Stimulated activated CD4-positive, alpha-beta T cell treated with anti-CD3 and anti-CD28 coated beads, TNF-alpha, amount 100 ng/mL, for 4 hours (primary cell): ENCODE measurements around the gene HECW1.
A peak's percentile ranks its signal among the peaks of the same experiment; 100 is the strongest.
"Not testable (repeated sequence)": the region's sequence is repeated elsewhere in the genome, so short reads cannot be mapped to it uniquely, and the experiment has no call there.

Experiments used
- DNase-seq, 3 experiments: peaks; one replicate each; pipeline ENCODE4 v3.0.0-alpha.2; 2020; ENCODE audit warnings: low read depth in 3 of 3

HECW1 gene

DNA sequence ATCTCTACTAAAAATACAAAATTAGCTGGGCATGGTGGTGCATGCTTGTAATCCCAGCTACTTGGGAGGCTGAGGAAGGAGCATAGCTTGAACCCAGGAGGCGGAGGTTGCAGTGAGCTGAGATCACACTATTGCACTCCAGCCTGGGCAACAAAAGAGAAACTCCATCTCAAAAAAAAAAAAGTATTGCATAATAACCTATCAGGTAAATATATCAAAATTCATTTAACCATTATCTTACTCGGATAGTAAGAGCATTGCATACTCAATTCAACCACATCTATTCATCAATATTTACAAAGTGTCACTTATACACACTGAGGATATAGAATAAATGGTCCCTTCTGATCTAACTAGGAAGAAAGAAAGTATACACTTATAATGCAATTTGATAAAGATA is 461.4 kb downstream of the HECW1 start:
- not testable (repeated sequence) for DNase-seq

DNA sequence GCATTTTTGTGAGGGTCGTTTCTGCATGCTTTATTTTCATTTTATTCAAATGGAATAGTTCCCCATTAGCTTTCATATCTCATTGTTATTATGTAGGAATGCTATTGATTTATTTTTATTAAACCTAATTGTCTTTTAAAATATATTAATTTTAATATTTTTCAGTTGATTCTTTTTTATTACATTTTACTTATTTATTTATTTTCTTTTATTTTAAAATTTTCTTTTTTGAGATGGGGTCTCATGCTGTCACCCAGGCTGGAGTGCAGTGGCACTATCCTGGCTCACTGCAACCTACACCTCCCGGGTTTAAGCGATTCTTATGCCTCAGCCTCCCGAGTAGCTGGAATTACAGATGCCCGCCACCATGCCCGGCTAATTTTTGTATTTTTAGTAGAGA is 463.1 kb downstream of the HECW1 start:
- DNase-seq, result no peak

DNA sequence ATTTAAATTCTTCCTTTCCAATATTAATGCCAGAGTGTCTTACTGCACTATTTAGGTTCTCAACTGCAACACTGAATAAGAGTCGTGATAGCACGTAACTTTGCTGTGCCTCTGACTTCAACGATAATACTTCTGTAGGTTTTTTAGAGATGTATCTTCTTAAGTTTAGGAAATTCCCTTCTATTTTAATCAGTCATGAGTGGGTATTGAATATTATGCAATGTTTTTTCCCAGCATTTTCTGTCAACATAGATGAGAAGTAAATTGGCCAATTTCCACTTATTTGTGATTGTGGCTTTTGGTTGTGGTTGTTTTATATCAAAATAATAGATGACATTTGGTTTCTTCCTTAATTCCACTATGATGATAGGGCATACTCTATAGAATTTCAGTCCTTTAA is 463.8 kb downstream of the HECW1 start:
- no peak for DNase-seq

DNA sequence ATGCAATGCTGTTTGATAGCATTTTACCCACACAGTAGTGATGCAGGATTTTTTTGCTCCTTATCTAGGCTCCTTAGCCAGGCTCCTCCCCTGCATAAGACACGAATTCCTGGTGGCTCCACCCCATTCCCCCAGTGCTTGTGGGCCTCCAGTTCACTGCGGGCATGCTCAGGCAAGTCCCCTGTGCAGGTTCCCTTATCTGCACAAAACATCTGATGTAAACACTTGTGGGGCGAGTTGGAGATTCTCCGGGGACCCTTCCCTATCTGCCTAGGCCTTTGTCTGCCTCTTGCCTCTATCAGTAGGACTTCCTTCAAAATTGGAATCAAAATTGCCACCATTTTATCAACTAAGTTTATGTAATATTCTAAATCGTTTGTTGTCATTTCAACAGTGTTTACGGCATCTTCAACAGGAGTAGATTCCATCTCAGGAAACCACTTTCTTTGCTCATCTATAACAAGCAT is 465.1 kb downstream of the HECW1 start:
- no peak for DNase-seq

DNA sequence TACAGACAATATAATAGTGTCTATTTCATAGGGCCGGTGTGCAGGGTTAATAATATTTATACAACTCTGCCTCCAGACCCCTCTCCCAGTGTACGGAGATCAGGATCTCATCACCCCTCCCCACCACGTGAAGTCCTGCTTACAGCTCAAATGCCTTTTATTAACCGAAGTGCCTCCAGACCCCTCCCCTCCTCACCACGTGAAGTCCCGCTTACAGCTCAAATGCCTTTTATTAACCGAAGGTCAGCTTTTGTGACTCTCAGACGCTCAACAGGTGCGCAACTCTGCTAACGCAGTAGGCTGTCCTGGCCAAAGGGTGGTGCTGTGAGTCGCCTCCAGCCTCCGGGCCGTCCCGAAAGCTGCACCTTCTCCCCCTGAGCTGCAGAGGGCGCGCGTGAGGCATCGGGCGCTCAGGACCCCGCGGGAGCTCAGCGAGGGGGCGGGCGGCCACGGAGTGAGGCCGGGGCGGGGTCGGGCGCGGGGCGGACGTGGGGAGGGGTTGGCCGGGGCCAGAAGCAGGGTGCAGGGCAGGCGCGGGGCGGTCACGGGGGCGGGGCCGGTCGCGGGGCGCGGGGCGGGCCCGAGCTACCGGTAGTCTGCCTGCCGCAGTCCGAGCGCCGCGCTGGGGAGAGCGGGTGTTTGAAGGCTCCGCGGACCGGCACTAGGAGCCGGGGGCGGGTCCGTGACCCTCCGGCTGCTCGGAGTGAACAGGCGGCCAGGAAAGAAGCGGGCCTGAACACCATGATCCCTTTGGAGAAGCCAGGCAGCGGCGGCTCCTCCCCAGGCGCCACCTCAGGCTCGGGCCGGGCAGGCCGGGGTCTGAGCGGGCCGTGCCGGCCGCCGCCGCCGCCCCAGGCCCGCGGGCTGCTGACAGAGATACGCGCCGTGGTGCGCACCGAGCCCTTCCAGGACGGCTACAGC is 470.3 kb downstream of the HECW1 start, which contains the start of gene STK17A:
Gene STK17A, plus strand, starts transcription at position 606 of the 921 bp plus-strand sequence. Its CDS starts 136 bp downstream, at position 742.
- peak; percentile 88 to 93 (median 91) for DNase-seq

DNA sequence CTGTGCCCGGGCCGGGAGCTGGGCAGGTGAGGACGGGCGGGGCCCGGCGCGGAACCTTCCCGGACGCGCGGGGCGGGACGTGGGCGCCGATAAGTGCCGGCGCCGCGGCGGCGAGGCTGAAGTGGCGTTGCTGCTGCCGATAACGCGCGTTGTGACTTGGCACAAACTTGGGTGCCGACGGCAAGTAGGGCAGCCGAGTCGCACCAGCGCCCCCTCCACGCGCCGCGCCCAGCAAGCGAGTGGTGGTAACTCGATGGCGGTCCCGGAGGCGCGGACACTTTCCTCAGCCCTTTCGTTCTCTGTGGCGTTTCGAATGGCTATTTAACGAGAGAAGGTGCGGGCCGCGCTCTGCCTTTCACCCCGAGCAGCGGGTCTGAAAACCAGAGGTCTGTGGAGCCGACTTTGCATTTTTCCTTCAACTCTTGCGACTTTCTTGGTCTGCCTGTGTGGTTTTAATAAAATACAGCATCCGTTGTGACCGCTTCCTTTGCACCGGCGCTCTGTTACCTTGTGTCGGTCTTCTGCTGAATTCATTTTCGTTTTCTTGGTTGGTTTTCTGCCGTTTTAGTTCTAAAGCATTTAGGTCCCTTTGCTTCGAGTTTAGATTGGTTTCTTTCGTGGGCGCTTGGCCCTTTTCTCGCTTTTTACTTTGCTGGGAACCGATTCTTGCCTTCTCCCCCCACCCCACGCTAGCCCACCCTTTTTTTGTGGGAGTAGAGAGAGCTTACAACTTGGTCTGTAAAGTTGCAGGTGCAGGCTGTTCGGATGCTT is 471.2 kb downstream of the HECW1 start:
- peak; percentile 34 to 51 (median 35) for DNase-seq

DNA sequence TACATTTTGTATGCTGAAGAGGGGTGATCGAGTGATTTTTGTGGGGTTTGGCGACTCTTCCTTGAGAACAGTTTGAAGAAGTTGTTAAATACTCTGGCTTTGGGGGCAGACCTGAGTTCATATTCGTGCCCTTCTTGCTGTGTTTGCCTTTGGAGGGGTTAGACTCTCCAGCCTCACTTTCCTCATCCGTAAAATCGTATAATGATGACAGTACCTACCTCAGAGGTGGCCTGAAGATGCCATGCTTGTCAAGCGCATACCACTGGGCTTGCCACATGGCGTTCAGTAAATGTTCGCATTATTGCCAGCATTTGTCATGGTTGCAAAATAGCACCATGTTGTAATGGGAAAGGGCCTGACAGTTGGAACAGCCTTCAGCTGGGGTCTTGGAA is 471.7 kb downstream of the HECW1 start:
- DNase-seq, result peak in 2 of 3 experiments; percentile 4 to 9

DNA sequence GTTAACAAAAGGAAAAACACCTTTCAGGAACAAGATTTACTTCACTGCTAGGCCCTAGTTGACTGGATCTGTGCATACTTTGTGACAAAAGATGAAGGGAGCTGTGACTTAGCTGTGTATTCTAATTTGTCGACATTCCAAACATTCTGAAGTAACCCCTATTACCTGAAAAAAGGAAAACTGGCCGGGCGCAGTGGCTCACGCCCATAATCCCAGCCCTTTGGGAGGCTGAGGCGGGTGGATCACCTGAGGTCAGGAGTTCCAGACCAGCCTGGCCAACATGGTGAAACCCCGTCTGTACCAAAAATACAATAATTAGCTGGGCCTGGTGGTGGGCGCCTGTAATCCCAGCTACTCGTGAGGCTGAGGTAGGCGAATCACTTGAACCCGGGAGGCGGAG is 472.3 kb downstream of the HECW1 start:
- DNase-seq, result not testable (repeated sequence)

DNA sequence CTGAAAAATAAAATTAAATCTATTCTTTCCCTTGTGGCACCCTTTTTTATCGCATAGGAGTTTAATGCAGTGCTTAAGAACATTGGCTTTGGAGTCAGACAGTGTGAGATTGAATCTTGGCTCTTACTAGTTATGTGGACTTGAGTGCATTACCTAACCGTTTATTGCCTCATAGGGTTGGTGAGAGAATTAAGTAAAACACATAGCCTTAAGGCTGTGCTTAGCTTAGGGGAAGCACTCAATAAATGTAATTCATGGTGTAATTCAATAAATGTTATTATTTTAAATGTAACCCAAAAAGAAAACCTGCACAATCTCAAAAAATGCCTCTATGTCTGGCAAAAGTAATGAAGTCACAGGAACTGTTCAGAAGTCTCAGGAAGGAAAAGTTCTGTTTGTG is 473.1 kb downstream of the HECW1 start:
- DNase-seq, result no peak

DNA sequence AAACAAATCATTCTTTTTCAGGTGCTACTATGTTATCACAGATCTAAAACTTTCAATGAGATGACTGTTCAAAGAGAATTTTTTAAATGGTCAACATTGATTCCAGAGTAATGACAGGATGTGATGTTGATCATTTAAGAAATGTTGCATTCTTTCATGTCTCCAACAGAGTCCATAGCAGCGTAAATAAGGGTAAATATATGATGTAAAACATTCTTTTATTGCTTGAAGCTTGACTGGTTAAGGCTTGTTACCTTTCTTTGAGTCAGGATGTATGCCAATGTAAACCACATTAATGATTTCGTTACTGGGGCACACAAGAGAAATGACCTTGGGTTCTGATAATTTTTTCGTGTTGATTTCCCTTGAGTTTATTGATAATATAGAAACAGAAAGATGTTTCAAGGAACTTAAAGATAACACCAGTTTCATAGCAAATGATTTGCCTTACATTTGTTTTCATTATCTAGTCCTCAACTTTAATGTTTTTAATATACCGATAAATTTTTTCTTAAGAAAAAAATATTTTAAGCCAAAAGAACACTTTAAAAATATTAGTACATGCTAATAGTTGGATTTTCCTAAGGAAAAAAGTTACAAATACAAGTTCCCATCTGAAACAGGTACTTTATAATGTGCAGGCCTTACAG is 473.9 kb downstream of the HECW1 start:
- no peak for DNase-seq

DNA sequence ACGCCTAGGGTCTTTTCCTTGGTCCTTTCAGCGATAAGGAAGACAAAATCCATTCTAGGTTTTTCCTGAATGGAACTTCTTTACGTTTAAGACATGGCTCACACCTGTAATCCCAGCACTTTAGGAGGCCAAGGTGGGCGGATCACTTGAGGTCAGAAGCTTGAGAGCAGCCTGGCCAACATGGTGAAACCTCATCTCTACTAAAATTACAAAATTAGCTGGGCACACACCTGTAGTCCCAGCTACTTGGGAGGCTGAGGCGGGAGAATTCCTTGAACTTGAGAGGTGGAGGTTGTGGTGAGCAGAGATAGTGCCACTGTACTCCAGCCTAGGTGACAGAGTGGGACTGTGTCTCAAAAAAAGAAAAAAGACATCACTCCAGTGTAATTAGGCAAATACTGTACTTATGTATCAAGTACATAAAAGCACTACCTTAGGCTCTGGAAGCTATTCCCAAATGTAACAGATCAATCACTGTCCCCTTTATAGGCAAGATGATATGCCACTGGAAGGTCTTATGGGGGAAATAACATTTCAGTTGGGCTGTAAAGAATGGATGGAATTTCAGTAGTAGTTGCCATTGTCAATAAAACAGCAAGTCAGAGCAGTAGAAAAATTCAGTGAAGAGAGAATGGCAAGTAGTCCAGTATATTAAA is 476.2 kb downstream of the HECW1 start:
- no peak for DNase-seq

DNA sequence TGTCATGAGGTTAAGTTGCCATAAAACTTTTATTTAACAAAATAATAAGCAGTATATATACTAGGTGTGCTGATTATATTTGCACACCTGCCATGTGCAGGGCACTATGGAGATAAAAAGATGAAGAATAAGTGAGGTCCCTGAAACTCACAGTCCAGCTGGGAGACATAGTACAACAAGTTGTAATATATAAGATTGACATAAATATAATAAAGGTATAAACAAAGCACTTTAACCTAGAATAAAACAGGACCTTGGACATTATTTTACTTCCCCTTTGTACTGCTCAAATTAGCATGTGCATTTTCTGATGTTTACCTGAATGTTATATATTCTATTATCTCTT is 476.7 kb downstream of the HECW1 start:
- DNase-seq, result no peak

DNA sequence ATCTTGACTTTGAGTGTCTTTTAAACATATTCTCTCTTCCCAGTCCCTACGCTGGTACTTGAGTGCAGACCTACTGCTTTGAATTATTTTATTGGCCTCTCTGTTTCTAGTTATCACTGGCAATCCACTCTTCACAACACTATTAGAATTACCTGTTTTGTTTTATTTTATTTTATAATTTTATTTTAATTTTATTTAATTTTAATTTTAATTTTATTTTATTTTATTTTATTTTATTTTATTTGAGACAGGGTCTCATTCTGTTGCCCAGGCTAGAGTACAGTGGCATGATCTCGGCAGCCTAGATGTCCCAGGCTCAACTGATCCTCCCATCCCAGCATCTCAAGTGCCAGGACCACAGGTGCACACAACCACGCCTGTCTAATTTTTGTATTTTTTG is 477.3 kb downstream of the HECW1 start:
- DNase-seq, result no peak

DNA sequence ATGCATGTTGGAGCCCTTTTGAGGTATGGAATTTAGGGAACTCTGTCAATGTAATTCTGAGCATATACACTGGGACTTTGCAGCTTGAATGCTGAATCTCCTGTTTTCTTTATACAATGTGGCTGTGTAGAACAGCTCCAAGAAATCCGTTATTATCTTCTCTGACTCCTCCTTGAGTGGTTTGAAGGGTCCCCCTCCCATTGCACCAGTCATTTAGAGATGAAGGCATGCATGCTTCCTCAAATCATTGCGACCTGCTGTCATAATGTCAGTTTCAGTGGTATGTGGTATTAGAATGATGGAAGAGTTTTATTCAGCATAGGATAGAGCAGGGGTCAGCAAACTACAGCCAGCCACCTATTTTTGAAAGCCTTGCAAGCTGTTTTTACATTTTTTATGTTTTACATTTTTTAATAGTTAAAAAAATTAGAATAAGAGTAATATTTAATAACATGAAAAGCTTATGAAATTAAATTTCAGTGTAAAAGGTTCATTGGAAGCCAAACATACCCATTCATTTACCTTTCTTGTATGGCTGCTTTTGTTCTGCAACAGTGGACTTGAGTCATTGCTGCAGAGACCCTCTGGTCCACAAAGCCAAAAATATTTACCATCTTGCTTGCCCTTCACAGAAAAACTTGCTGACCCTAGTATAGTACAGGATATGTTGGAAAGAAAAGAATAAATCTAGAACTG is 478.6 kb downstream of the HECW1 start:
- no peak for DNase-seq

DNA sequence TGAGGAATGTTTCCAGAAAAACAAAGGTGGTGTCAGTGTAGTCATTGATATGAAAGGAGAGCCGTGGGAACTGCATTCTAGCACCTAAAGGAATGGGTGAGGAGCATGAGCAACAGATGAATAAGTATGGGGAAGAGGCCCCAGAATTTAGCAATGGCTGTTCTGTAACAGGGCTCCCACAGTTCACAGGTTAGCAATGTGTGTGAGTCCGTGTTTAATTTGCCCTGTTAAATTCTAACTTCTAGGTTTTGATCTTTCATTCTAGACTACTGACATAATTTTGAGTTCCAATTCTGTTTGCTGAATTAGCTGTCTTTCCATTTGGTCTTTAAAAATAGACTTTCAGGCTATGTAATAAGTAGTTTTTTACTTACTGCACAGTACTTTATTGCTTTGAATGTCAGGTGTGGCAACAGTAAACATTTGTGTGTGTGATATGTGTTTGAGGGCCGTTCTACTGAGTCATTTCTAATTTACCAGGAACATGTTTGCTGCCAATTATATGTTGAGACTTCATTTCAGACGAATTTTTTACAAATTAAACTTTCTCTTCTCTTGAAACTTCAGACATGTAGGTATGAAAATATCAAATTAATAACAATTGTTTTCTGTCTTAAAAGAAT is 479.2 kb downstream of the HECW1 start:
- no peak for DNase-seq

DNA sequence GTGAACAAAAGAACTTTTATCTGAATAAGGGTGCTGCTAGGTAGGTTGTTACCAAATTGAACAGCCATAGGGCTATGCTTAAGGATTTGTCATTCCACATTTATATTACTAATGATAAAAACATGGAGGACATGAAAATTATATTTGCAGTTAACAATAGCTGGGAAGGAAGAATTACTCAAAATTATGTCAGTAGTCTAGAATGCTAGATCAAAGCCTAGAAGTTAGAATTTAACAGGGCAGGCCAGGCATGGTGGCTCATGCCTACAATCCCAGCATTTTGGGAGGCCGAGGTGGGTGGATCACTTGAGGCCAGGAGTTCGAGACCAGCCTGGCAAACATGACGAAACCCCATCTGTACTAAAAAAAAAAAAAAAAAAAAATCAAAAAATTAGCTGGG is 479.9 kb downstream of the HECW1 start:
- no peak for DNase-seq

DNA sequence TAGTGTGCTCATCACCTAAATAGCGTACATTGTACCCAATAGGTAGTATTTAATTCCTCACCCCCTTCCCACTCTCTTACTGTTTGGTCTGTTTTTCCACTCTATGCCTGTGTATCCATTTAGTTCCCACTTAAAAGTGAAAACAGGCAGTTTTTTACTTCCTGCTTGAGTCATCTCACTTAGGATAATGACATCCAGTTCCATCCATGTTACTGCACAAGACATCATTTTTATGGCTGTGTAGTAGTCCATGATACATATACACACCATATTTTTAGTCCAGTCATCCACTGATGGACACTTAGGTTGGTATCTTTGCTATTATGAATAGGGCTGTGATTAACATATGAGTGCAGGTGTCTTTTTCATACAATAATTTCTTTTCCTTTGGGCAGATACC is 480.6 kb downstream of the HECW1 start:
- no peak for DNase-seq

DNA sequence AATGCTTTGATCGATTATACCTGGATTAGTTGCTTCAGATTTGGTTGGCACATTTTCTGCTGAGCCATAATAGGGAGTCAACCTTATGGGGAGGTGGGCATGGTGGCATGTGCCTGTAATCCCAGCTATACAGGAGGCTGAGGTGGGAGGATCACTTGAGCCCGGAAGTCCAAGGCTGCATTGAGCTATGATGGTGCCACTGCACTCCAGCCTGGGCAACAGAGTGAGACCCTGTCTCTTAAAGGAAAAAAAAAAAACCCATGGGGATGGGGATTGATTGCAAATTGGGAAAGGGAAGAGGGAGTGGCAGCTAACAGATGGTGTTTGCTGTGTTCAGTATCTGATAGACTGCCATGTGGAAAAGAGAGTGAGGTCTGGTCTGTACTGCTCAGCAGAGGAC is 481.6 kb downstream of the HECW1 start:
- DNase-seq, result no peak

DNA sequence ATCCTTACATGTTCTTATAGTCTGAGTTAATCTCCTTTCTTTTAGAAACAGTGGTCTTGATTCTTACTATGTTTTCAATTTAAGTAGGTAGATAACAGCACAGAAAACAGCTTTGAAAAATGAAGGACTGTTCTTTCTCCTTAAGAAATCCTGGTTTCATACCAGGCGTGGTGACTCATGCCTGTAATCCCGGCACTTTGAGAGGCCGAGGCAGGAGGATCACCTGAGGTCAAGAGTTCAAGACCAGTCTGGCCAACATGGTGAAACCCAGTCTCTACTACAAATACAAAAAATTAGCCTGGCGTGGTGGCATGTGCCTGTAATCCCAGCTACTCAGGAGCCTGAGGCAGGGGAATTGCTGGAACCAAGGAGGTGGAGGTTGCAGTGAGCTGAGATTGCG is 484.0 kb downstream of the HECW1 start:
- not testable (repeated sequence) for DNase-seq

DNA sequence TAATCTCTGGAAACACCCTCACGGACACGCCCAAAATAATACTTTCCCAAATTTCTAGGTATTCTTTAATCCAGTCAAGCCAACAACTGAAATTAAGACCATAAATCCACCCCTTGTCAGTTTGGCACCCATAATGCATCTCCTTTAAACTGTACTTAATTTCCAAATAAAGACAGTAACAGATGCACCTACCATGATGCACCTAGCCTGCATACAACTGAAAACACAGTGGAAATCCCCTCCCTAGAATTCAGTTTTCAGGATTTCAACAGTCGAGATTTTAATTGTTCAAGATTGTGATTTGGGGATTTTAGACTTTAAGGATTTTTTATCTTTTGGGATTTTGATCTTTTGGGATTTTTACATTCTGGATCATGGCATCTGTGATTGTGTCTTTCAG is 487.6 kb downstream of the HECW1 start:
- no peak for DNase-seq

DNA sequence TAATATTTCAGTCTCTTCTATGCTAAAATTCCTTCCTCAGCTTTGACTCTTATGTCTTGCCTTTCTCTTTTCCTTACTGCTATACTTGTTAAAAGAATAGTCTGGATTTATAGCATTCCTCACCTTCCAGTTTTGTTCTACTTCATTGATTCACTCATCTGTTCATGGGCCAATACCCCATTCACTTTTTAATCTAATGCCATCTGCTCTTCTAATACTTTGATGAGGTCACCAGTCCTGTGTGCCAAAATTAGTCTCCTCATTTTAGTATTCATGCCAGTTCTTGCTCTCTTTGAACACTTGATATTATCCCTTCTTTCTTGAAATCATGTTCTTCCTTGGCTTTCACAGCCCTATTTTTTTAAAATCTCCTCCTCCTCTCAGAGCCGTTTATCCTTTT is 489.8 kb downstream of the HECW1 start:
- DNase-seq, result no peak
